OCI-LY7 (cell line): ENCODE measurements around the gene TEX29. TPM values are rescaled to one million over a fixed set of nuclear protein-coding genes. Genes with fewer than 3 reads are reported as not detected.

Experiments used
- BruUV-seq: library from RNA; stranded (reverse); fragments of 400-500 nt; replicated peaks from 2 replicates; lab custom pipeline; 2021; lab: Mats Ljungman, UMichigan
- CTCF ChIA-PET: fragments of 300-600 bp; sonication (Branson Sonifier 250); formaldehyde crosslinking; loops from one replicate; lab custom pipeline; 2022; ENCODE audit warnings: antibody characterized with exemption; ENCODE audit not compliant: unreplicated experiment; lab: Charles Lee
- POLR2A ChIA-PET: fragments of 300-600 bp; sonication (Branson Sonifier 250); formaldehyde crosslinking; loops from one replicate; lab custom pipeline; 2022; ENCODE audit warnings: antibody characterized with exemption; lab: Charles Lee
- DNase-seq: peaks from one replicate; pipeline ENCODE4 v3.0.0-alpha.2; 2015; ENCODE audit warnings: low spot score
- H2AFZ ChIP-seq: fragments of 200-600 bp; sonication (generic), shearing (Covaris generic); 2 replicates; pipeline ENCODE4 v1.6.1; 2014; ENCODE audit warnings: mild to moderate bottlenecking, antibody characterized with exemption, low read length, moderate library complexity
- H3K27ac ChIP-seq: fragments of 200-600 bp; sonication (generic); 2 replicates; pipeline ENCODE4 v1.5.1; 2014; ENCODE audit warnings: mixed run types, low read depth, mild to moderate bottlenecking, moderate library complexity, low read length, inconsistent platforms; ENCODE audit not compliant: poor library complexity, severe bottlenecking
- H3K36me3 ChIP-seq: fragments of 200-600 bp; sonication (generic); 2 replicates; pipeline ENCODE4 v1.6.1; 2014; ENCODE audit warnings: mild to moderate bottlenecking, antibody characterized with exemption, low read length, moderate library complexity, mixed read lengths; ENCODE audit not compliant: insufficient read depth
- H3K4me1 ChIP-seq: fragments of 200-600 bp; sonication (generic); 2 replicates; pipeline ENCODE4 v1.5.1; 2014; ENCODE audit warnings: mild to moderate bottlenecking, low read length; ENCODE audit not compliant: insufficient read depth, poor library complexity, severe bottlenecking
- H3K4me2 ChIP-seq: fragments of 200-600 bp; sonication (generic); 2 replicates; pipeline ENCODE4 v1.6.1; 2014; ENCODE audit warnings: mild to moderate bottlenecking, low read length
- H3K4me3 ChIP-seq: fragments of 200-600 bp; sonication (generic); 2 replicates; pipeline ENCODE4 v1.5.1; 2014; ENCODE audit warnings: mild to moderate bottlenecking, low read depth, low read length; ENCODE audit not compliant: poor library complexity, severe bottlenecking
- H3K79me2 ChIP-seq: fragments of 200-600 bp; sonication (generic); 2 replicates; pipeline ENCODE4 v1.6.1; 2016; ENCODE audit warnings: low read depth, mild to moderate bottlenecking, low read length, moderate library complexity, mixed read lengths; ENCODE audit not compliant: insufficient read depth
- H3K9me2 ChIP-seq: fragments of 200-600 bp; sonication (generic); 2 replicates; pipeline ENCODE4 v1.6.1; 2016; ENCODE audit warnings: mild to moderate bottlenecking, low read length, mixed read lengths; ENCODE audit not compliant: insufficient read depth
- H3K9me3 ChIP-seq: fragments of 200-600 bp; sonication (generic); 2 replicates; pipeline ENCODE4 v1.6.1; 2014; ENCODE audit warnings: mild to moderate bottlenecking, mixed run types, low read length, mixed read lengths
- H4K20me1 ChIP-seq: fragments of 200-600 bp; sonication (generic); 2 replicates; pipeline ENCODE4 v1.6.1; 2014; ENCODE audit warnings: mild to moderate bottlenecking, antibody characterized with exemption, low read length, moderate library complexity, mixed read lengths; ENCODE audit not compliant: insufficient read depth
- CTCF ChIP-seq: fragments of 200-600 bp; sonication (generic); conservative IDR thresholded peaks from 2 replicates; pipeline ENCODE4 v1.5.1; 2014; ENCODE audit warnings: mild to moderate bottlenecking, antibody characterized with exemption, low read length, moderate library complexity, mixed read lengths
- EZH2phosphoT487 ChIP-seq: fragments of 200-600 bp; sonication (generic); IDR thresholded peaks from 2 replicates; pipeline ENCODE4 v1.6.1; 2018; ENCODE audit warnings: low read depth, borderline replicate concordance, mild to moderate bottlenecking, mixed run types, antibody characterized with exemption, low read length, moderate library complexity, mixed read lengths
- intact Hi-C: fragments of 100-400 bp; cut with micrococcal nuclease; formaldehyde crosslinking; loops from one replicate; pipeline ENCODE4 v1.10.0; 2022; ENCODE audit not compliant: unreplicated experiment
- total RNA-seq, 2 experiments: library from RNA; depleted of rRNA in 1 of 2; stranded (reverse); fragments of >200 nt in 1 of 2; shearing (Covaris generic) in 1 of 2; gene quantifications; 2 replicates each; pipeline ENCODE4 v1.2.3, GENCODE V29; 2014 to 2022

Gene TEX29
- total RNA-seq, 2 experiments from 2014 or later: not detected

GRCh38 chr13:111327730-111328573 is 7.5 kb downstream of the TEX29 start:
- Histone ChIP-seq H3K4me2 (no peak overlapping the region), H3K4me1 (no peaks in the 10 kb centered on the region), H3K27ac (no peak overlapping the region), H3K36me3 (no peaks in the 10 kb centered on the region), H3K79me2 (no peaks in the 10 kb centered on the region), H3K9me2 (no peaks in the 10 kb centered on the region; the same call in 1 of the 2 replicates), H3K4me3 (no peak overlapping the region), H4K20me1 (no peaks in the 10 kb centered on the region), H3K9me3 (no peaks in the 10 kb centered on the region), H2AFZ (no peak overlapping the region)
- ChIA-PET POLR2A (no interaction called here), CTCF (no interaction called here)
- DNase-seq: no peak
- no peak for TF ChIP-seq CTCF
- TF ChIP-seq EZH2phosphoT487: no peak
- intact Hi-C loops: no loop called here
- no TSS peak for BruUV-seq

- BruUV-seq: no TSS peak
- intact Hi-C loops: no loop called here
- no peaks in the 10 kb centered on the region; the same call in 1 of the 2 replicates for H3K9me2 ChIP-seq
- no peak for TF ChIP-seq EZH2phosphoT487
- no peak for TF ChIP-seq CTCF
- no peak overlapping the region for H2AFZ ChIP-seq
- ChIA-PET CTCF (no interaction called here), POLR2A (no interaction called here)
- H3K36me3 ChIP-seq: no peaks in the 10 kb centered on the region
- H3K27ac ChIP-seq: no peak overlapping the region
- no peaks in the 10 kb centered on the region for H4K20me1 ChIP-seq
- H3K4me3 ChIP-seq: no peak overlapping the region
- DNase-seq: no peak
- H3K79me2 ChIP-seq: no peaks in the 10 kb centered on the region
- no peak overlapping the region for H3K4me2 ChIP-seq
- H3K9me3 ChIP-seq: no peaks in the 10 kb centered on the region
- no peaks in the 10 kb centered on the region for H3K4me1 ChIP-seq
Observed at GRCh38 chr13:111328574-111329410, 8.3 kb downstream of the TEX29 start.
